H4 (cell line): ENCODE results near the gene CKB. TPM values are rescaled to one million over a fixed set of nuclear protein-coding genes. Genes with fewer than 3 reads are reported as not detected.

Experiments
- DNase-seq: peaks from one replicate; pipeline ENCODE4 v3.0.0-alpha.2; 2015; ENCODE audit warnings: low spot score
- total RNA-seq: library from RNA; depleted of rRNA; stranded (reverse); fragments of >200 nt; shearing (Covaris generic); gene quantifications from 2 replicates; pipeline ENCODE4 v1.2.3, GENCODE V29; 2014

Gene CKB
- total RNA-seq, 1 experiment from 2014 or later: 47.1 TPM

DNA sequence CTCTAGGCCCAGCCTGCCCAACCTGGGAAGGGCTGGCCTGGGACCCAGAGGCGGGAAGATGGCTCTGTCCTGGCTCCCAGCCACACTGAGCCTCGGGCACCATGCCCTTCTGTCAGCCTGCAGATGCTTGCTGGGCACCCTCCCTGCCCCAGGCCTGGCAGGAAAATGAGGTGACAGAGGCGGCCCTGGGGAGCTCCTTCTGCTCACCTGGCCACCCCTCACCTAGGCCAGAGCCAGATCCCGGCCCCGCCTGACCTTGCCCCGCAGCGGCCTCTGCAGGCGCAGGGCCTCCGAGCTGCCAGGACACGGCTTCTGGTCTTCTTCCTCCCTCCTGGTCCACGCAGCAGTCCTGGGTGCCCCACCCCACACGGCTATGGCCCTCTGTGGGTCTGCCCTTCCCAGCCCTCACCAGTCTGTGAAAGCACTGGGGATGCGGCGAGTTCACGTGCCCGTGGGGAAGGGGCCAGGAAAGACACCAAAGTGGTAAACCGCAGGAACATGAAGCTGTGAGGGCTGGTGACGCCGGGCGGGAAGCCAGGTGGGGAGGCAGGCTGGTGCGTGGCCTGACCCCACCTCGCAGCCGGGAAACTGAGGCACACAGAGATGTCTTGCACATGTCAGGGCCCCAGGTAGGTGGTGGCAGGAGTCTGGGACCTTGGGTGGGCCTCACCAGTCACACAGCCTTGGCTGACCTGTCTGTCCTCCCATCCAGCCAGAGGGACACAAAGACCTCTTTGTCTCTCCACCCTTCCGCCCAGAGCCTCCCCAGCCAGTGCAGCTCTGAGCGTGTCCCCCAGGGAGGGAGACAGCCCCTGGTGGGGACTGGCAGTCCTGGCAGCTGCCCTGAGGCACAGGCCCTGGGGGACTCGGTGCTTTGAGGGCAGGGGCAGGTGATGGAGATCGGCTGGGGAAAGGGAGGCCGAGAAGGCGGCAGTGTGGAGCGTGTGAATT, 27.0 kb upstream of the CKB start:
- no peak for DNase-seq

DNA sequence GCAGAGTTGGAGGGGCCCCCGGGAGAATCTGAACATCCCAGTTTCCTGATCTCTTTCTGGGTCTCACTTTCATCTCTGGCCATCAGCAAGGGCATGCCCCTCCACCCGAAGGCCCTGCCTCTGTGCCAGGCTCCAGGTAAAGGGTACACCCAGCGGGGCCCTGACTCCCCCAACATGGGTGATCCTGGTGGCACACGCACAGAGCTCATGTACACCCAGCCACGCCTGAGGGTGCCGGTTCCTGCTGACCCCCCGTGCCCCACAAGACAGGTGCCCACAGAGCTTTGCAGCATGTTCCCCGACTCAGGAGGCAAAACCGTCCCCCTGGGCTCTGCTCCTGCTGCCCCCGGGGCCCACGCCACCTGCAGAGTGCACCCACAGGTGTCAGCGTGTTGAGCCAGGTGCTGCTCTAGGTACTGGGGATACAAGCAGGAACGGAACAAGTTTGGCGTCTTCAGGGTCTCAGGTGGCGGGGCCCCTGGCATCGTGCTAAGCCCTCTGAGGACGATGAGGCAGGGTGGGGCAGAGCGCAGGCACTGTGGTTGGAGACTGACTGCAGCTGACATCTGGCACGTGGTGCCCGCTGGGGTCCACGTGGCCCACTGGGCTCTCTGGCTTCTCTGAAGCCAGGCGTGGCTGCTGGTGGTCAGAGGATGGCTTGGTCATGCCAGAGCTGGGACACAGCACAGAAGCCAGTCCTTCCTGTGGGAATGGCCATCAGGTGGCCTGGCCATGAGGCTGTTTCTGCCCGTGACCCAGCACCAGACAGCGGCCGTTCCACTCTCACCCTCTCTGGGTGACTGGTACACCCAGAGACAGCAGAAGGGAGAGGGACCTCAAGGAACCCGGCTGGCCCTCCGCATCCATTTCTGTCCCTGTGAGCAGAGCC, 26.1 kb upstream of the CKB start:
- DNase-seq: no peak

DNA sequence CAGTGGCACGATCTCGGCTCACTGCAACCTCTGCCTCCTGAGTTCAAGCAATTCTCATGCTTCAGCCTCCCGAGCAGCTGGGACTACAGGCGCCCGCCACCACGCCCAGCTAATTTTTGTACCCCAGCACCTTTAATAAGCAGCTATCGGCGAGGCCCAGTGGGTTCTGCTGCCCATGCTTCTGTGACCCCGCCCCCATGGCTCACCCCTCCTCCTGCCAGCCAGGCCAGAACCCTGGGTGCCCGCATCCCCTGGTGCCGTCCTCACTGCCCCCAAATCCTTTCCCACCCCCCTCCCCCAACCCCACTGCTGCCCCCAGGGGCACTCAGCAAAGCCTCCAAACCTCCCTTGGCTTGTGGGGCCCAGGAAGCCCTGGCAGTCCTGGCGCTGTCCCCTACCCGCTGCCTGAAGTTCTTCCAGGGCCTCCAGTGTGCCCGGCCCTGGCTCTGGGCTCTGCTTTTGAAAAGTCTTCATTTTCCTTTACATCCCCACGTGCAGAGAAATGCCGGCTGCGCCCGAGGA, 25.4 kb upstream of the CKB start:
- DNase-seq: no peak

DNA sequence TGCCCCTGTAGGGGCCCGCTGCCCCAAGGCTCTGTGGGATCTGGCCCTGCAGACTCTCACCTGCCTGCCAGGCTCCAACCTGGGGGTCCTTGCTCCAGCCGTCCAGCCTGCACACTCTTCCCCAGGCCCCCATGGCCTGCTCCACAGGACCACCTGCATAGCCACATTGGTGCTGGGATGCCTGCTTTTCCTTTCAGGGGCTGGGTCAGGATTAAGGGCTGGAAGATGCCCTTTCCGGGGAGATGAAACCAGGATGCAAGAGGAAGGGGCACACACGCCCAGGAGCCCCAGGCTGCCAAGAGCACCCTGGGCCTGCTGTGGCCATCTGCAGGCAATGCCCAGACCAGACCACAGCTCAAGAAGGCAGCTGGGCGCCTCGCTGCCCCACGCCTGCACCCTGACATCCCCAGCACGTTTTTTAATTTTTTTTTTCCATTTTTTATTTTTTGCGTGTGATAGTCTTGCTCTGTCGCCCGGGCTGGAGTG, 24.9 kb upstream of the CKB start:
- no peak for DNase-seq

DNA sequence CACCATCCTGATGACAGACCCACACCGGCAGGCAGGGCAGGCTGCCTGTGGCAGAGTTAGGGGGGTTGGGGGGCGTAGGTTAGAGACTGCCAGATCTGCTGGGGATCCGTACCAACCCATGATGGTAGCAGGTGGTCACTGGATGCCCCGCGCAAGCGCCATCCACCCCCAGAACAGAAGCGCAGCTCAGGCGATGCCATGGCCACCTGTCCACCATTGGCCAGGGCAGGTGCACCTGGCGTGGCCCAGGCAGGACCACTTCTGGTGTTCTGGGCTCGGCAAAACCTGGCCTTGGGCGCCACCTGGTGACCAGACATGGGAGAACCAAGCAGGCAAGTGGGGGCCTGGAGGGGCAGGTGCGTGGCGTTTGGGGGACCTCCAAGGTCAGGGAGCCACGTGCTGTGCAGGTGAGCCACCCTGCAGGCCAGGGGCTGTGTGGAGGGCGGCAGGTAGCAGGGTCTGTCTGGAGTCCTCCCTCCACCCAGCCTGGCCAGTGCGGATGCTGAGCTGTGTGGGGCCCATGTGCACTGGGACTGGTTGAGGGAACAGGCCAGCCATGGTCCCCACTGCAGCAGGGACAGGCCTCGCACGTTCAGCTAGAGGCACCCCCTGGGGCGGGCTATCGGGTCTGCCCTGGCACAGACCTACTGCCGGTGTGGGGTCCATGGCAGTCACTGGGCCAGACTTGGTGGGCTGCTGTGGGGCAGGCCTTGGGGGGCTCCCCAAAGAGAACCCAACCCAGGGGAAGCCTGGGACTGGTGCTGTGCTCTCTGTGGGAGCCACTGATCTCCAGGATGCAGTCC, 24.2 kb upstream of the CKB start:
- DNase-seq: peak; percentile 44

DNA sequence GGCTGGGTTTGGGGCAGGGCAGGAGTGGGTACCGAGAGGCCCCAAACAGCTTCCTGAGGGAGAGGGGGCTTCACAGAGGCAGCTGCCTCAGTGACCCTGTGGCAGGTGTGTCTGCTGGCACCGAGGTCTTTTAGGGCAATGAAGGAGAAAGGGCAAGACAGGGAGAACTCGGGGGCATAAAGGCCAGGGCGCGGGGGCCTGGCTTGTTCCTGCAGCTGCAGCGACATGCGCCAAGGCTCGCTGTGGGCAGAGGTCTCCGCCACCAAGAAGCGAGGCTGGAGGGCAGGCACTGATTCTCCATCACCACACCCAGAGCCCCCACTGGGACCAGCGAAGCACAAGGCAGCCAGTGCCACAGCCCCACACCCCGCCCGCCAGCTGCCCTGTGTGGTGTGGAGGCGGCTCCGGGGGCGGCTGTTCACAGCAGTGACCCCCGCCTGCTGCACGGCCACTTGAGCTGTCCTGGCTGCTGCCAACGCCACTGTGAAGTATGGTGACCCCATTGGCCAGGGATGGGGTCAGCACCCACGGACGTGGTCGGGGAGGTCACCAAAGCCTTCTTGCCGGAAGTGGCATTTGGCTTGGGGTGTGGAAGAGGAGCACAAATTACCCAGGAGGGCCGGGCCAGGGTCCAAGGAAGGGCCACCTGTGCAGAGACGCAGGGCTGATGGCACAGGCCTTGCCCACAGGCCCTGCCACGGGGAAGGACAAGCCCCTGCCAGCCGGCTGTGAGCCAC, 23.5 kb upstream of the CKB start:
- no peak for DNase-seq

DNA sequence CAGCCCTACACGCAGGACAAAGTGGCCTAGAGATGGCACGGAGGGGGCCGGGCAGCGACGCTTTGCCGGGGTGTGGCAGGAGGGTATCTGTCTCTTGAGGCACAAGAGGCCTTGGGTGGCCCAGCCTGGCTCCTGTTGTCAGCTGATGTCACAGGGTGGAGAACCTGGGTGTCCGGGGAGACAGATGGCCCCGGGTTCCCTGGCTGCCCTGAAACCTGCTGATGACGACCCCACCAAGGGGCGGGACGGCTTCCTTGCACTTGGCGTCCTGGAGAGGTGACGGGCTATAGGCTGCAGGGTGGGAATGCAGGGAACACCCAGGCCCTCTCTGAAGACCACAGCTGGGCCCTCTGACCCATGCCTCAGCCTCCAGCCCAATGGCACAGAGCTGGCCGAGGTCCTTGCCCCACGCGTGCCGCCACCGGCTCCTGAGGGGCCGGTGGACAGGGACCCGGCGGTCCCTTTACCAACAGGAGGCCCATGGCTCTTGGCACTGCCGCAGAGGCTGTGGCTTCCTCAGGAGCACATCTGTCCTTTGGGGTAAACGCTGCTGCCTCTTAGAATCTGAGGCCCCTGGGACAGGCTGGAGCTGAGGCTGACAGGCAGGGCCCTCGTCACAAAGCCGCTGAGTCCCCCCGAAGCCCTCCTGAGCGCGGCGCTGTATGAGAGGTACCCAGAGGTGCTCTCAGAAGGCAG, 22.7 kb upstream of the CKB start:
- no peak for DNase-seq

DNA sequence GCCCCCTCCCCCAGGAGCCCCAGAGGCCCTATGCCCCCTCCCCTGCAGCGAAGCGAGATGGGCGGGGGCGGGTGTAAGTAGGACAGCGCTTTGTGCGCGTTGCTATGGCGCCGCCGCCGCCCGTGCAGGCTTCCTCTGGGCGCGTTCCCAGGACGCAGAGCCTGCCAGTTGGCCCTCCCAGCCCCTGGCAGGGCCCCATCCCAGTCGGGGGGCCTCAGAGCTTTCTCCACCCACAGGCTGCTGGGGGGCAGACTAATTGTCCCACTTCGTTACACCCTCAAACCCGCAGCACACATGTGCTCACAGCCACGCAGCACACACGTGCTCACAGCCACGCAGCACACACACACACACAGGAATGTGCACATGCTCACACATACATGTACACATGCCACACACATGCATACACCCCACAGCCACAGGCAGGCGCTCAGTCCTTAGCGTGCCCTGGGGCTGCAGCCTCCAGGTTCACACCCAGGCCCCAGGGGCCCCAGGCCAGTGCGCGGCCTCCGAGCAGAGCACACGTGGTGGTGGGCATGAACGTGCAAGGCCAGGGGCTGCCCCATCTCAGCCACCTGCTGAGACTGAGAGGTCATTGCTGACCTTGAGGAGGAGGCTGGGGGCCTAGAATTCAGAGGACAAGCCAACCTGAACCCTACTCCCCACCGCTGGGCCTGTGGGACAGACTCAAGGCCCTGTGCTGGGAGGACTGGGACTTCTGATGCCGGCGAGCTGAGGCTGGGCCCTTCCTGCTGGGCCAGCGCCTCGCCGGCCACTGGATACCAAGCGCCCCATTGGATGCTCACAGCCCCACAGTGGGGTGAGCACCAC, 22.0 kb upstream of the CKB start:
- no peak for DNase-seq

DNA sequence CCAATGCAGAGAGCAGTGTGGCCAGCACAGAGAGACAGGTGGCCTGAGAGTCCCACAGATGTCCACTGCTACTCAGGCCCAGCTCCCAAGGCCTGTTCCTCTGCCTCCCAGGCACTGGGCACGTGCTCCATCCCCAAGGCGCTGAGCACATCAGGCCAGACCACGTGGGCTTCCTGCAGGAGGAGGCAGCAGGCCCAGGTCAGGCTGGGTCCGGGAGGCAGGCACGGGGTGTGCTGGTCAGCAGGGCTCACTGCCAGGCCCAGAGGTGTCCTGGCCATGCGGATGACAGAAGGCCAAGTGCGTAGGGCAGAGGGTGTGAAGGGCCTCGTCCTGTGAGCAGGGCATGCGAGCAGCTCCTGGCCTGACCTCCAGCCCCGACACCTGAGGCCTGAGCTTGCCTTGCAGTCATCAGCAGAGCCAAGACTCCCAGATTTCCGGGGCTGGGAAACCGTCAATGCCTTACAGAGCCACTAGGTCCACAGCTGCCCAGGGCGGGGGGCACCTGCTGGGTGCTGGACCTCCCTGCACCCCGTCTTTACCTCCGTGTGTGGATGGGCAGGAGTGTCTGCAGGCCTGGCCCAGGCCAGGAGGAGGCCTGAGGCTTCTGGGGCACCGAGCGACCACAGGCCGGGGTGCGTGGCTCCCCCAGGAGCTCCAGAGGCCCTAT, 21.2 kb upstream of the CKB start:
- no peak for DNase-seq

DNA sequence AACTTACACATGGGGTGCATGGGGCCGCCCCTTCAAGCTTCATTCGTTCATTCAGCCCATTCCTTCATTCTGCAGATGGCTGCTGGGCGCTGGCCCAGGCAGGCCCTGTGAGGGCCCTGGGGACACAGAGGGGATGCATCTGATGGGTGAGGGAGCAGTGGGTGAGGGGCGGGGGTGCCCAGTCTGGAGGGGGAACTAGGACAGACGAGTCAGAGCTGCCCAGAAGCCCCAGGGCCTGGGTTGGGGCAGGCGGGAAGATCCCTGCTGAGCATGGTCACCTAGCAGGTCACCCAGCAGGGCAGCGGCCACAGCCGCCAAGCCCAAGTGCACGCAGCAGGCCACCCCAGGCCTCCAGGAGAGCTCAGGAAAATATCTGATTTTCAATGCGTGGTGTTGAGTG, 20.5 kb upstream of the CKB start:
- no peak for DNase-seq

DNA sequence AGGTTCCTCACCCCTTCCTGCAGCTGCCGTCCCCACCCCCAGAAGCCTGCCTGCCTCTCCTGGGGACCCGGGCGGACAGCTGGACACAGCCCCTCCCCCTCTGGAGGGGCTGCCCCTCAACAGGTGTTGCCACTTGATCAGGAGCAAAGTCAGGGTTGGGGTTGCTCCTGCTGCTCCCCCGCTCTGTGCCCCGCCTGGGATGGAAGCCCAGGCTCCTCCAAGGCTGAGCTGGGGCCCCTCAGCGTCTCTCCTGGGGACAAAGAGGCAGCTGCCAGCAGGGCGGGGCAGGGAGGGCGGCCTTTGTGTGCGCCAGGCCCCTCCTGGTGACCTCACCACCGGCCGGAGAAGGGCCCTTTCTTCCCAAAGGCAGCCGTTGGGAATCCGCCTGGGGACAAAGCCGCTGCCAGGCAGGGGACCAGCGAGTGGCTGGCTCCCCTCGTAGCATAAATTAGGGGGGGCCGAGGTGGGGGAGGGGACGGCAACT, 20.0 kb upstream of the CKB start:
- DNase-seq: no peak

DNA sequence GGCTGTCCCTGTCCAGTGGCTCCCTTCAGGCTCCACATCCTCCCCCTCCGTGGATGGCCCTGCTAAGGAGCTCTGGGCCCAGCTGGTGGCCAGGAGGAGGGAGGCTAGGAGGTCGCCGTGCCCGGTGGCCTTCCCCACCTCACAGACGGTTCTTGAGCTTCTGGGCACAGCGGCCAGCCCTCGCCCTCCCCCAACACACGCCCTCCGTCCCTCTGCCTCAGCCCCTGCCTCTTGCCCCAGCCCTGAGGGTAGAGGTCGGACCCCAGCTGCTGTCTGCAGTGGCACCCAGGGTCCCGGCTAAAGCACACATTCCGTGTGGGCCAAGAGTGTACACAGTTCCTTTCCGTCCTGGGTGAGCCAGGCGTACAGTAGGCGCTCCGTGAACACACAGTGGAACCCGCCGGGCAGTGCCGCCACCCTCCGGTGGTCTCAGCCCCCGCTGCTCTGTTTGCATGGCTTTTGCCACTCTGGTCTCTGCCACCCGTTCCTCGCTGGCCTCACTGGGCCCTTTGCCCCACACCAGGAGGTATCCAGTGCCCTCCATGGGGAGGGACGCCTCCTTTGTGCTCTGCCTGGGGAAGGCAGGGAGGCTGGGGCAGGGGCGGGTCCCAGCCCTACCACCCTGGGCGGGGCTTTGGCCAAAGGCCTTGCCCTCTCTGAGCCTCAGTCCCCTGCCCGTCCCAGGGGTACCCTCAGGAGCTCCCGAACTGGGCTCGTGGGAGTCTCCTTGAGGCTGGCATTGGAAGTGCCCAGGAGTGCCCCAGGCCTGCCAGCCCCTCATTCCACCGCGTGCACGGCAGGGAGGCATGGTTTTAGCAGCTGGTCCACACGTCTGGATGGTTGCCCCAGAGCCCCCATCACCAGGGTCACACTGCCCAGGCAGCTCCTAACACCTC, 19.3 kb upstream of the CKB start:
- DNase-seq: no peak

DNA sequence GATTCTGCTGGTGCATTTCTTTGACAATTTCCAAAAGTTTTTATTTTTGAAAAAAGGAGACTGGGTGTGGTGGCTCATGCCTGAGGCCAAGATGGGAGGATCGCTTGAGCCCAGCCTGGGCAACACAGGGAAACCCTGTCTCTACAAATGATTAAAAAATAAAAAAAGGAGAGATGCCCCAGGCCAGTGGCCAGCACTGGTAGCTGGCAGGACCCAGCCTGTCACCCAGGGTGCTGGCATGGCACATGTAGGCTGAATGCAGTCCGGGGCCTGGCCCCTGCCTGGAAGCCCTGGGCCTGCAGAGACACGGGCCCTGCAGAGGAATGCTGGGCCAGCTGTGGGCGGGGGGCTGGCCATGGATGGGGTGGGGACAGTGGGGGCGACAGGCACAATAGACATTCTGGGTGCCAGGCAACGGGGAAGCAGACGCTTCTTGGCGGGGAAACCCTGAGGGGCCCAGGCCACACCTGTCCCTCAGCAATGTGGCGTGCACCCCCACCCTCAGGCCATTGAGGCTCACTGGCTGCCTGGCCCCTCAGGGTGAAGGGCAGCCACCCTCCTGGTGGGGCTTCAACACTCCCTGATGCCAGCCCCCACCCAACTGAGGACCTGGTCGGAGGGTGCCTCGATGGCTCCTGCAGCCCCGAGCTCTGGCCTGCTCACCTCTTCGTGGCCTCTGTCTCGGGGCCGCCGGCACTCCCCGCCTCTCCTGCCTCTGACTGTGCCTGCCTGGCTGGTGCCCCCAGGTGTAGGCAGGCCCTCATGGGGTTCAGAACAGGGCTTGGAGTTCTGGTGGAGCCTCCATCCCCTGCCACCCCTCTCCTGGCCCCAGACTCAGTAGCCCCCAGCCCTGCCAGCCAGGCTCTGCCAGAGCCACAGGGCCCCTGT, 18.4 kb upstream of the CKB start:
- DNase-seq: no peak

DNA sequence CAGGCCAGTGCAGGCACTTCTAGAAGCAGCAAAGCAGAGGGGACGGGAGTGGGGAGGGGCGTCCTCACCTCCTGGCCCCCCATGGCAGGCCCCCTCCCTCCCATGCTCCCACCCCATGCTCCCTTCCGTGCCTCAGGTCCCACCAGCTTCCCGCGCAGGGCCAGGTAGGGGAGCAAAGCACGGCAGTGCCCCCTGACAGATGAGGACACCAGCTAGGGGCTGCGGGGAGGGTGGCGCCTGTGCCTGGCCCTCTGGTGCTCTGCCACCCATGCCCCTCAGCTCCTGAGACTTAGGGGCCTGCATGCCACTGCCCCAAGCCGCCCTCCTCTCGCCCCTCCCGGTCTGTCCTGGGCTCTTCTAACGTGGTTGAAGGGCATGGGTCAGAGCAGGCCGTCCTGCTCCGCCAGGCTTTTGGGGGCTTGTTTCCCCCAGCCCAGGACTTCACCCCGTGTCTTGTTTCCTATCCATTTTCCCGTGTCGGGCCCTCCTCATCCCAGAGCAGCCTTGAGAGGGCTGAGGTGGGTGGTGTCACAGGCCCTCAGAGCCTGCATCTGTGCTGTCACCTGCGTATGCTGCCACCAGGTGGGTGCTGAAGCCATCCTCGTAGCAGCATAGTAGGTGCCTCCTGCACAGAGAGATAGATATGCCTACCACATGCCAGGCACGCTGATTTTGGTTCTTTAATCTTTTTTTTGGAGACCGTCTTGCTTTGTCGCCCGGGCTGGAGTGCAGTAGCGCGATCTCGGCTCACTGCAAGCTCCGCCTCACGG, 16.6 kb upstream of the CKB start:
- DNase-seq: no peak

DNA sequence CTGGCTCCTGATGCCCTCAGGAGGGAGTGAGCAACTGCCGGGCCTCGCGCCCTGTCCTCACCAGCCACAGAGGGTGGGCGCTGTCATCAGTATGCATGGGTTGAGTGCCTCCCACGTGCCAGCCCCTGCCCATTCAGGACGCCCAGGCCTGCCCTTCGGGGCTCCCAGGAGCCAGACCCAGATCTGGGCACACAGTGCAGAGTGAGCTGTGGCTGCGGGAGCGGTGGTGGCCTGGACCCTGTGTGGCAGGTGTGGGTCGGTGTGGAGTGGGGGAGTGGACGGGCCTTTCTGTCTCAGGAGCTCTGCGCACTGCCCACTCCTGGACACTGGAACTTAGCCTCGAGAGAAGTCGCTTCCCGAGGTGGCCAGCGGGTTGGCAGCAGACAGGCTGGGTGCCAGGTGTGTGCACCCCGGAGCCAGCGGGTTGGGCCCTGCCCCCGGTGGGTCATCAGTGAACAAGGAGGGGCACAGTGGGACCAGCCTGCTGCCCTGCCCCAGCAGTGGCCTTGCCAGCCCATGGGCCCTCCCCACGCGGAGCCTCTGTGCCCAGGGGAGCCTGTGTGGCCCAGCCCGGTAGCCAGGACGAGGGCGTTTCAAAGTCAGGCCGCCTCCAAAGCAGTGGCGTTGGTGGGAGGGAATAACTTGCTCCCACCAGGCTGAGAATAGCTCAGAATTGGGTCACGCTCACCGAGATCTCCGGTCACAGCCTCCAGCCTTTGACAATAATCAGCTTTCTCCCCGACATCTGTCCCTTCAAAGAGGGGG, 15.8 kb upstream of the CKB start:
- DNase-seq: no peak
